PC-3 (cell line): ENCODE results near the gene FILIP1L. TPM values are rescaled to one million over a fixed set of nuclear protein-coding genes. Genes with fewer than 3 reads are reported as not detected.
"Not testable (repeated sequence)": the region's sequence is repeated elsewhere in the genome, so short reads cannot be mapped to it uniquely, and the experiment has no call there.

Source experiments
- ATAC-seq: fragments of 200-7000 bp; cut with Tn5 transposase; 2 replicates; pipeline ENCODE4 v1.9.1; 2020; ENCODE audit warnings: mild to moderate bottlenecking, moderate library complexity
- BruUV-seq: library from RNA; stranded (reverse); fragments of 400-500 nt; replicated peaks from 2 replicates; lab custom pipeline; 2021; lab: Mats Ljungman, UMichigan
- CTCF ChIA-PET: fragments of 300-600 bp; sonication (Branson Sonifier 250); formaldehyde crosslinking; loops from one replicate; lab custom pipeline; 2022; ENCODE audit warnings: antibody characterized with exemption; lab: Charles Lee
- POLR2A ChIA-PET: fragments of 300-600 bp; sonication (Branson Sonifier 250); formaldehyde crosslinking; loops from one replicate; lab custom pipeline; 2022; ENCODE audit warnings: antibody characterized with exemption; ENCODE audit not compliant: unreplicated experiment; lab: Charles Lee
- DNase-seq: peaks from one replicate; pipeline ENCODE4 v3.0.0-alpha.2; 2015
- H2AFZ ChIP-seq: fragments of 300-600 bp; sonication (generic); 2 replicates; pipeline ENCODE4 v1.6.0; 2016; ENCODE audit warnings: antibody characterized with exemption, low read length
- H3F3A ChIP-seq: fragments of 300-600 bp; sonication (generic); one replicate; pipeline ENCODE4 v1.6.0; 2017; ENCODE audit warnings: antibody characterized with exemption, low read length, control low read depth, mild to moderate bottlenecking; ENCODE audit not compliant: unreplicated experiment
- H3K27ac ChIP-seq: fragments of 300-600 bp; sonication (generic); 2 replicates; pipeline ENCODE4 v1.5.1; 2016; ENCODE audit warnings: mild to moderate bottlenecking, low read length
- H3K27me3 ChIP-seq: fragments of 300-600 bp; sonication (generic); 2 replicates; pipeline ENCODE4 v1.6.1; 2016; ENCODE audit warnings: low read length, mixed read lengths
- H3K36me3 ChIP-seq: fragments of 300-600 bp; sonication (generic); 2 replicates; pipeline ENCODE4 v1.6.1; 2016; ENCODE audit warnings: low read depth, mixed run types, low read length, mixed read lengths
- H3K4me1 ChIP-seq: fragments of 300-600 bp; sonication (generic); 2 replicates; pipeline ENCODE4 v1.5.1; 2016; ENCODE audit warnings: low read length; ENCODE audit not compliant: insufficient read depth
- H3K4me2 ChIP-seq: fragments of 300-600 bp; sonication (generic); 2 replicates; pipeline ENCODE4 v1.6.0; 2016; ENCODE audit warnings: low read length
- H3K4me3 ChIP-seq: fragments of 300-600 bp; sonication (generic); 2 replicates; pipeline ENCODE4 v1.5.1; 2016; ENCODE audit warnings: mild to moderate bottlenecking, low read length, mixed read lengths
- H3K79me2 ChIP-seq: fragments of 300-600 bp; sonication (generic); 2 replicates; pipeline ENCODE4 v1.6.1; 2017; ENCODE audit warnings: low read length, mixed read lengths
- H3K9ac ChIP-seq: fragments of 300-600 bp; sonication (generic); 2 replicates; pipeline ENCODE4 v1.6.0; 2016; ENCODE audit warnings: mild to moderate bottlenecking, low read length
- H3K9me2 ChIP-seq: fragments of 300-600 bp; sonication (generic); replicated peaks from 2 replicates; pipeline ENCODE4 v1.6.1; 2016; ENCODE audit warnings: mixed run types, low read length, mixed read lengths
- H3K9me3 ChIP-seq: fragments of 300-600 bp; sonication (generic); 2 replicates; pipeline ENCODE4 v1.6.1; 2016; ENCODE audit warnings: low read length, mixed read lengths
- H4K20me1 ChIP-seq: fragments of 300-600 bp; sonication (generic); 2 replicates; pipeline ENCODE4 v1.6.1; 2016; ENCODE audit warnings: low read length, mixed read lengths
- CTCF ChIP-seq: fragments of 300-600 bp; sonication (generic); conservative IDR thresholded peaks from 2 replicates; pipeline ENCODE4 v1.5.1; 2017; ENCODE audit warnings: antibody characterized with exemption, low read depth, mild to moderate bottlenecking, low read length
- EZH2 ChIP-seq: fragments of 300-600 bp; sonication (generic); IDR thresholded peaks from one replicate; pipeline ENCODE4 v1.6.1; 2017; ENCODE audit warnings: antibody characterized with exemption, mild to moderate bottlenecking, low read length; ENCODE audit not compliant: unreplicated experiment
- EZH2phosphoT487 ChIP-seq: fragments of 300-600 bp; sonication (generic); IDR thresholded peaks from 2 replicates; pipeline ENCODE4 v1.6.1; 2018; ENCODE audit warnings: mild to moderate bottlenecking, antibody characterized with exemption, low read length, borderline replicate concordance
- intact Hi-C: fragments of 100-400 bp; cut with micrococcal nuclease; formaldehyde crosslinking; loops from 2 replicates; pipeline ENCODE4 v1.9.0; 2023
- total RNA-seq: library from RNA; depleted of rRNA; stranded (reverse); fragments of >200 nt; gene quantifications from 2 replicates; pipeline ENCODE4 v1.2.3, GENCODE V29; 2014

The FILIP1L gene
- total RNA-seq, 1 experiment from 2014 or later = not detected

GRCh38 chr3:99842826-99843589, 271.3 kb downstream of the FILIP1L start:
- Histone ChIP-seq H3K27ac (0 out of 2 replicates have a peak overlapping the region, but pooled peaks have one; percentile 2), H3K36me3 (no peaks in the 10 kb centered on the region), H3K4me1 (peaks cover 25% of the 10 kb centered on the region), H3K4me2 (peak overlapping the region; percentile 36), H3K27me3 (no peaks in the 10 kb centered on the region), H3K9me2 (no peaks in the 10 kb centered on the region), H4K20me1 (no peaks in the 10 kb centered on the region), H3K9ac (no peak overlapping the region), H2AFZ (no peak overlapping the region), H3K9me3 (no peaks in the 10 kb centered on the region), H3K79me2 (peaks cover 72% of the 10 kb centered on the region), H3K4me3 (no peak overlapping the region), H3F3A (no peaks in the 10 kb centered on the region)
- no TSS peak for BruUV-seq
- peak; percentile 78 for DNase-seq
- intact Hi-C loops = loop anchor here (1.0 to 5.0 kb wide), 9 partner anchors 54 to 411 kb away; no protein-coding TSS in a partner anchor
- TF ChIP-seq CTCF = peak; percentile 91
- no peak for TF ChIP-seq EZH2phosphoT487
- CTCF ChIA-PET = interaction anchor here (0.6 to 1.1 kb wide), 16 partner anchors 11 to 417 kb away, joined by 3 to 13 read pairs (median 5); partner anchors contain the start of gene TBC1D23
- POLR2A ChIA-PET = interaction anchor here (0.6 to 0.7 kb wide), 4 partner anchors 68 to 390 kb away, joined by 3 to 6 read pairs (median 4); no protein-coding TSS in a partner anchor
- ATAC-seq = peak; percentile 86

- Histone ChIP-seq H3K4me1 (peaks cover 25% of the 10 kb centered on the region), H3K79me2 (peaks cover 72% of the 10 kb centered on the region)
- H3K27ac ChIP-seq, H3K4me3 ChIP-seq, H3K36me3 ChIP-seq, H3K9me2 ChIP-seq, H3K9ac ChIP-seq, BruUV-seq, H2AFZ ChIP-seq, H3F3A ChIP-seq, H3K9me3 ChIP-seq, DNase-seq, CTCF ChIA-PET, POLR2A ChIA-PET, ATAC-seq, H3K4me2 ChIP-seq, H3K27me3 ChIP-seq, H4K20me1 ChIP-seq: not testable (repeated sequence)
- intact Hi-C loops = loop anchor here (2.0 to 5.0 kb wide), 4 partner anchors 55 to 263 kb away; no protein-coding TSS in a partner anchor
Measured at GRCh38 chr3:99841949-99842348, 272.4 kb downstream of the FILIP1L start.

- H2AFZ ChIP-seq = no peak overlapping the region
- ATAC-seq (no peak), DNase-seq (no peak)
- no peak overlapping the region for H3K4me2 ChIP-seq
- ChIA-PET CTCF (no interaction called here), POLR2A (no interaction called here)
- H3K9me3 ChIP-seq = no peaks in the 10 kb centered on the region
- TF ChIP-seq EZH2phosphoT487 (no peak), CTCF (no peak), EZH2 (no peak)
- no peak overlapping the region for H3K9ac ChIP-seq
- H3K36me3 ChIP-seq = no peaks in the 10 kb centered on the region
- no peaks in the 10 kb centered on the region for H3K27me3 ChIP-seq
- no peaks in the 10 kb centered on the region for H3F3A ChIP-seq
- no TSS peak for BruUV-seq
- H3K4me3 ChIP-seq = no peak overlapping the region
- H3K27ac ChIP-seq = no peak overlapping the region
- H3K79me2 ChIP-seq = peaks cover 72% of the 10 kb centered on the region
- H4K20me1 ChIP-seq = no peaks in the 10 kb centered on the region
- H3K4me1 ChIP-seq = peaks cover 25% of the 10 kb centered on the region
- H3K9me2 ChIP-seq = no peaks in the 10 kb centered on the region
- intact Hi-C loops = loop anchor here (5.0 to 10.0 kb wide), 4 partner anchors 248 to 1545 kb away; no protein-coding TSS in a partner anchor
Measured at GRCh38 chr3:99839613-99840012, 274.7 kb downstream of the FILIP1L start.
